SK-N-SH treated with all-trans-retinoic acid at 6 μM for 48 hours (cell line): ENCODE results near the gene DNAAF1.

Experiments
- CSDC2 ChIP-seq: fragments of 250-450 bp; sonication (Bioruptor Pico); IDR thresholded peaks from 2 replicates; pipeline ENCODE4 v1.5.0; 2020; ENCODE audit warnings: mild to moderate bottlenecking, moderate library complexity
- GLIS3 ChIP-seq: fragments of 250-450 bp; sonication (Bioruptor Pico); IDR thresholded peaks from 2 replicates; pipeline ENCODE4 v1.5.0; 2020; ENCODE audit warnings: mild to moderate bottlenecking, moderate library complexity
- ISL1 ChIP-seq: fragments of 250-450 bp; sonication (Bioruptor Pico); IDR thresholded peaks from 2 replicates; pipeline ENCODE4 v2.1.2; 2022; ENCODE audit warnings: mild to moderate bottlenecking, moderate library complexity
- ZC3H10 ChIP-seq: fragments of 250-450 bp; sonication (Bioruptor Pico); IDR thresholded peaks from 2 replicates; pipeline ENCODE4 v1.5.1; 2021; ENCODE audit warnings: mild to moderate bottlenecking, moderate library complexity
- ZFP3 ChIP-seq: fragments of 250-450 bp; sonication (Bioruptor Pico); IDR thresholded peaks from 2 replicates; pipeline ENCODE4 v1.5.0; 2020; ENCODE audit warnings: mild to moderate bottlenecking, moderate library complexity
- ZFP30 ChIP-seq: fragments of 450-650 bp; formaldehyde crosslinking; IDR thresholded peaks from 2 replicates; pipeline ENCODE4 v1.5.0; 2022; ENCODE audit warnings: mild to moderate bottlenecking, moderate library complexity
- TF ChIP-seq, protein P1 (sequence below): fragments of 250-450 bp; sonication (Bioruptor Pico); IDR thresholded peaks from 2 replicates; pipeline ENCODE4 v1.8.0; 2020; ENCODE audit warnings: mild to moderate bottlenecking, moderate library complexity, borderline replicate concordance

DNA sequence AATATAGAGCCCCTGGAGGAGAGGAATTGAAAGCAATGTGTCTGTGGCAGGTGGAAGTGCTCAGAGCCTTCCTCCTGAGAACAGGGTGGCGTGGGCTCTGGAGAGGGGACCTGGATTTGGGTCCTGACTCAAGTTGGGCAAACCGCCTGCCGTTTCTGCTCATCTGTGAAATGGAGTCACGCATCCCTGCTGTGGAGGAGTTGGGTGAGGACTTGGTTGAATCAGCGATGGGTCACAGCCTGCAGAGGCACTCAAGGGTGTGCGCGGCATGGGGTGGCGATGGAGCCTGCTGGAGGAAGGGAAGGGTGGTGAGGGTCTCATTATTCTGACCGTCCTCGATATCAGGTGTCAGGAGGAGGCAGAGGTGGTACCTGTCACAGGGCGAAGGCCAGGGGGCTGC lies 48.9 kb downstream of the DNAAF1 start:
- TF ChIP-seq ZFP3 (CRISPR knock-in tag), result no peak
- TF ChIP-seq GLIS3 (CRISPR knock-in tag), result no peak
- no peak for TF ChIP-seq ZC3H10
- no peak for TF ChIP-seq CSDC2
- TF ChIP-seq ZFP30, result no peak
- TF ChIP-seq ISL1 (CRISPR knock-in tag), result no peak
- TF ChIP-seq, protein P1, sequence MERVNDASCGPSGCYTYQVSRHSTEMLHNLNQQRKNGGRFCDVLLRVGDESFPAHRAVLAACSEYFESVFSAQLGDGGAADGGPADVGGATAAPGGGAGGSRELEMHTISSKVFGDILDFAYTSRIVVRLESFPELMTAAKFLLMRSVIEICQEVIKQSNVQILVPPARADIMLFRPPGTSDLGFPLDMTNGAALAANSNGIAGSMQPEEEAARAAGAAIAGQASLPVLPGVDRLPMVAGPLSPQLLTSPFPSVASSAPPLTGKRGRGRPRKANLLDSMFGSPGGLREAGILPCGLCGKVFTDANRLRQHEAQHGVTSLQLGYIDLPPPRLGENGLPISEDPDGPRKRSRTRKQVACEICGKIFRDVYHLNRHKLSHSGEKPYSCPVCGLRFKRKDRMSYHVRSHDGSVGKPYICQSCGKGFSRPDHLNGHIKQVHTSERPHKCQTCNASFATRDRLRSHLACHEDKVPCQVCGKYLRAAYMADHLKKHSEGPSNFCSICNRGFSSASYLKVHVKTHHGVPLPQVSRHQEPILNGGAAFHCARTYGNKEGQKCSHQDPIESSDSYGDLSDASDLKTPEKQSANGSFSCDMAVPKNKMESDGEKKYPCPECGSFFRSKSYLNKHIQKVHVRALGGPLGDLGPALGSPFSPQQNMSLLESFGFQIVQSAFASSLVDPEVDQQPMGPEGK (CRISPR knock-in tag), result no peak
